SU-DHL-6 (cell line): Measurements from ENCODE around the gene CYP11A1.

ENCODE experiments used
- H2AFZ ChIP-seq: fragments of 200-600 bp; sonication (generic); 2 replicates; pipeline ENCODE4 v1.6.1; 2014; ENCODE audit warnings: low read depth, mild to moderate bottlenecking, moderate library complexity, mixed read lengths, antibody characterized with exemption, low read length; ENCODE audit not compliant: severe bottlenecking
- H3F3A ChIP-seq: fragments of 200-600 bp; shearing (Covaris generic); 2 replicates; pipeline ENCODE4 v1.6.0; 2016; ENCODE audit warnings: antibody characterized with exemption, mild to moderate bottlenecking; ENCODE audit not compliant: insufficient read depth
- H3K27ac ChIP-seq: fragments of 200-600 bp; sonication (generic); 2 replicates; pipeline ENCODE4 v1.5.1; 2016; ENCODE audit warnings: low read depth, mild to moderate bottlenecking, low read length, moderate library complexity, mixed read lengths
- H3K27me3 ChIP-seq: fragments of 200-600 bp; sonication (generic), shearing (Covaris generic); 2 replicates; pipeline ENCODE4 v1.6.0; 2014; ENCODE audit warnings: mild to moderate bottlenecking, low read length
- H3K36me3 ChIP-seq: fragments of 200-600 bp; sonication (generic); 2 replicates; pipeline ENCODE4 v1.6.1; 2014; ENCODE audit warnings: mild to moderate bottlenecking, low read length, mixed read lengths
- H3K4me2 ChIP-seq: fragments of 300-600, 200-600 bp; shearing (Covaris generic), sonication (generic); 2 replicates; pipeline ENCODE4 v1.6.0; 2014; ENCODE audit warnings: low read length, low read depth, mild to moderate bottlenecking; ENCODE audit not compliant: poor library complexity, severe bottlenecking
- H3K4me3 ChIP-seq: fragments of 200-600 bp; sonication (generic); 2 replicates; pipeline ENCODE4 v1.5.1; 2014; ENCODE audit warnings: antibody characterized with exemption, low read length, mild to moderate bottlenecking, mixed read lengths; ENCODE audit not compliant: insufficient read depth, poor library complexity, severe bottlenecking
- H3K79me2 ChIP-seq: fragments of 200-600 bp; sonication (generic); 2 replicates; pipeline ENCODE4 v1.6.1; 2014; ENCODE audit warnings: mild to moderate bottlenecking, low read length, moderate library complexity; ENCODE audit not compliant: insufficient read depth
- H3K9ac ChIP-seq: fragments of 200-600 bp; sonication (generic); 2 replicates; pipeline ENCODE4 v1.7.0; 2014; ENCODE audit warnings: mild to moderate bottlenecking, low read length
- H3K9me2 ChIP-seq: fragments of 200-600 bp; sonication (generic); replicated peaks from 2 replicates; pipeline ENCODE4 v1.6.1; 2014; ENCODE audit warnings: low read length; ENCODE audit not compliant: insufficient read depth
- H3K9me3 ChIP-seq: fragments of 200-600 bp; sonication (generic); 2 replicates; pipeline ENCODE4 v1.6.1; 2014; ENCODE audit warnings: low read length, mixed read lengths; ENCODE audit not compliant: insufficient read depth
- H4K20me1 ChIP-seq: fragments of 200-600 bp; sonication (generic); 2 replicates; pipeline ENCODE4 v1.6.1; 2014; ENCODE audit warnings: low read depth, mild to moderate bottlenecking, antibody characterized with exemption, low read length, moderate library complexity, mixed read lengths
- CTCF ChIP-seq: fragments of 200-600 bp; sonication (generic); IDR thresholded peaks from one replicate; pipeline ENCODE4 v1.5.1; 2017; ENCODE audit warnings: antibody characterized with exemption, mild to moderate bottlenecking, low read length, moderate library complexity; ENCODE audit not compliant: insufficient read depth, poor library complexity, severe bottlenecking
- EZH2phosphoT487 ChIP-seq: fragments of 200-600 bp; sonication (generic), shearing (Covaris generic); conservative IDR thresholded peaks from 2 replicates; pipeline ENCODE4 v1.6.1; 2018; ENCODE audit warnings: mild to moderate bottlenecking, antibody characterized with exemption, low read length, moderate library complexity, mixed read lengths

The CYP11A1 gene

GRCh38 chr15:74388363-74388951 lies 21.0 kb upstream of the CYP11A1 start:
- Histone ChIP-seq H3K9me2 (no peaks in the 10 kb centered on the region), H3K9ac (no peak overlapping the region), H4K20me1 (no peaks in the 10 kb centered on the region), H3K79me2 (no peaks in the 10 kb centered on the region), H3K27me3 (no peaks in the 10 kb centered on the region), H3K36me3 (no peaks in the 10 kb centered on the region), H3K27ac (no peak overlapping the region), H3K4me2 (no peak overlapping the region), H3F3A (peaks cover 5% of the 10 kb centered on the region; the same call in 1 of the 2 replicates), H3K9me3 (no peaks in the 10 kb centered on the region), H2AFZ (no peak overlapping the region), H3K4me3 (no peak overlapping the region)
- no peak for TF ChIP-seq EZH2phosphoT487
- no peak for TF ChIP-seq CTCF

- TF ChIP-seq EZH2phosphoT487: no peak
- no peak for TF ChIP-seq CTCF
- Histone ChIP-seq H3K27me3 (no peaks in the 10 kb centered on the region), H3F3A (peaks cover 5% of the 10 kb centered on the region; the same call in 1 of the 2 replicates), H4K20me1 (no peaks in the 10 kb centered on the region), H3K9me3 (no peaks in the 10 kb centered on the region), H3K36me3 (no peaks in the 10 kb centered on the region), H3K4me2 (no peak overlapping the region), H3K4me3 (no peak overlapping the region), H3K9me2 (no peaks in the 10 kb centered on the region), H3K79me2 (no peaks in the 10 kb centered on the region), H3K9ac (no peak overlapping the region), H2AFZ (no peak overlapping the region), H3K27ac (no peak overlapping the region)
Observed at GRCh38 chr15:74387621-74388362, 20.3 kb upstream of the CYP11A1 start.

- Histone ChIP-seq H3K27ac (no peak overlapping the region), H3K4me2 (no peak overlapping the region), H3K9me2 (no peaks in the 10 kb centered on the region), H2AFZ (no peak overlapping the region), H3K36me3 (no peaks in the 10 kb centered on the region), H3K79me2 (no peaks in the 10 kb centered on the region), H3K27me3 (no peaks in the 10 kb centered on the region), H3K9me3 (no peaks in the 10 kb centered on the region), H3K4me3 (no peak overlapping the region), H4K20me1 (no peaks in the 10 kb centered on the region), H3F3A (peaks cover 5% of the 10 kb centered on the region; the same call in 1 of the 2 replicates), H3K9ac (no peak overlapping the region)
- TF ChIP-seq CTCF: no peak
- TF ChIP-seq EZH2phosphoT487: no peak
Observed at GRCh38 chr15:74387141-74387541, 19.7 kb upstream of the CYP11A1 start.
